ENCODE measurements around the gene SLC50A1. TPM values are rescaled to one million over a fixed set of nuclear protein-coding genes. Genes with fewer than 3 reads are reported as not detected.
A peak's percentile ranks its signal among the peaks of the same experiment; 100 is the strongest.

Gene SLC50A1
- total and polyA plus RNA-seq, 9 of the 15 experiments (the other 6 are each of a cell fraction or from before 2014, with no cell fraction given) = 46.5 to 132 (median 91.9) TPM

DNA sequence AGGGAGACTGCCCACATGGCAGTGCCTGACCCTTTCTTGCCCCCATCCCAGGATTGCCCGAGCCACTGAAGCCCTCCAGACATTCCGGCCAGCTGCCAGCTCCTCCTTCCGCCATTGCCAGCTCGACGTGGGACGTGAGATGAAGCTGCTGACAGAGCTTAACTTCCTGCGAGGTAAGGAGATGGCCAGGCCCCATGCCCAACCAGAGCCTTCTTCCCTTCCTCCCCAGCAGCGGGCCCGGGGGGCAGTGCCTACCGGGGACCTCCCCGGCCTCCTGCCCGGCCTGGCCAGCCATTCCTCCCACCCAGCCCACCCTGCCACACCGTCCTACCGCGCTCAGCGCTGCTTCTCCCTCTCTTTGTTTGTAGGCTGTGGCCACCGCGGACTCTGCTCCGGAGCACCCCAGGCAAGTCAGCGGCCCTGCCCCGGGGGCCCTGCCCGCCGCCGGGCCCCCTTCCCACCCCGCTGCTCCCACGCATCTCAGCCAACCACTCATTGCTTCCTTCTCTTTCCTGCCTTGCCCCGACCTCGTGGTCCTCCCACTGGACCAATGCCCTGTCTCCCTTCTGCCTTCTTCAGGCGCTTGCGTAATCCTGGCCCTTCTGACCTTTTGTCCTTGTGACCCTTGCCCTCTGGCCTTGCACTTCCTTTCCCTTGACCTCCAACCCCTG lies 42.9 kb downstream of the SLC50A1 start (continued):
- TF ChIP-seq ATF7 (IDR thresholded peaks at IDR 0.05) = no peak
- TF ChIP-seq GTF2F1 (IDR thresholded peaks at IDR 0.05; ENCODE audit: low read depth, low read length) = no peak
- no peak for TF ChIP-seq NR3C1 (CRISPR knock-in tag; IDR thresholded peaks at IDR 0.05)
- TF ChIP-seq CBFA2T3 (IDR thresholded peaks at IDR 0.05) = no peak
- peak; percentile 60 to 67; a peak in 2 of 4 replicates for TF ChIP-seq TRIM24 (IDR thresholded peaks at IDR 0.05)
- TF ChIP-seq ELF4 (CRISPR knock-in tag; IDR thresholded peaks at IDR 0.05) = no peak
- TF ChIP-seq NBN (IDR thresholded peaks at IDR 0.05; ENCODE audit: low read depth) = no peak
- TF ChIP-seq, protein P1, sequence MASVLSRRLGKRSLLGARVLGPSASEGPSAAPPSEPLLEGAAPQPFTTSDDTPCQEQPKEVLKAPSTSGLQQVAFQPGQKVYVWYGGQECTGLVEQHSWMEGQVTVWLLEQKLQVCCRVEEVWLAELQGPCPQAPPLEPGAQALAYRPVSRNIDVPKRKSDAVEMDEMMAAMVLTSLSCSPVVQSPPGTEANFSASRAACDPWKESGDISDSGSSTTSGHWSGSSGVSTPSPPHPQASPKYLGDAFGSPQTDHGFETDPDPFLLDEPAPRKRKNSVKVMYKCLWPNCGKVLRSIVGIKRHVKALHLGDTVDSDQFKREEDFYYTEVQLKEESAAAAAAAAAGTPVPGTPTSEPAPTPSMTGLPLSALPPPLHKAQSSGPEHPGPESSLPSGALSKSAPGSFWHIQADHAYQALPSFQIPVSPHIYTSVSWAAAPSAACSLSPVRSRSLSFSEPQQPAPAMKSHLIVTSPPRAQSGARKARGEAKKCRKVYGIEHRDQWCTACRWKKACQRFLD (CRISPR knock-in tag; IDR thresholded peaks at IDR 0.05) = no peak
- TF ChIP-seq HOXB6 (CRISPR knock-in tag; IDR thresholded peaks at IDR 0.05; ENCODE audit: borderline replicate concordance) = no peak
- TF ChIP-seq, protein P2, sequence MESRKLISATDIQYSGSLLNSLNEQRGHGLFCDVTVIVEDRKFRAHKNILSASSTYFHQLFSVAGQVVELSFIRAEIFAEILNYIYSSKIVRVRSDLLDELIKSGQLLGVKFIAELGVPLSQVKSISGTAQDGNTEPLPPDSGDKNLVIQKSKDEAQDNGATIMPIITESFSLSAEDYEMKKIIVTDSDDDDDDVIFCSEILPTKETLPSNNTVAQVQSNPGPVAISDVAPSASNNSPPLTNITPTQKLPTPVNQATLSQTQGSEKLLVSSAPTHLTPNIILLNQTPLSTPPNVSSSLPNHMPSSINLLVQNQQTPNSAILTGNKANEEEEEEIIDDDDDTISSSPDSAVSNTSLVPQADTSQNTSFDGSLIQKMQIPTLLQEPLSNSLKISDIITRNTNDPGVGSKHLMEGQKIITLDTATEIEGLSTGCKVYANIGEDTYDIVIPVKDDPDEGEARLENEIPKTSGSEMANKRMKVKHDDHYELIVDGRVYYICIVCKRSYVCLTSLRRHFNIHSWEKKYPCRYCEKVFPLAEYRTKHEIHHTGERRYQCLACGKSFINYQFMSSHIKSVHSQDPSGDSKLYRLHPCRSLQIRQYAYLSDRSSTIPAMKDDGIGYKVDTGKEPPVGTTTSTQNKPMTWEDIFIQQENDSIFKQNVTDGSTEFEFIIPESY (CRISPR knock-in tag; IDR thresholded peaks at IDR 0.05) = 0 out of 2 replicates have a peak, but pooled peaks have one; percentile 13
- TF ChIP-seq SMARCA4 (IDR thresholded peaks at IDR 0.05) = no peak
- no peak for TF ChIP-seq E4F1 (CRISPR knock-in tag; IDR thresholded peaks at IDR 0.05; ENCODE audit: borderline replicate concordance)
- TF ChIP-seq ETV6 (IDR thresholded peaks at IDR 0.05; ENCODE audit: borderline replicate concordance in 1 of 2, low read depth in 2 of 2, low read length in 1 of 2) = no peak
- TF ChIP-seq ETV6 (CRISPR knock-in tag; IDR thresholded peaks at IDR 0.05; ENCODE audit: borderline replicate concordance) = no peak
- TF ChIP-seq, protein P3, sequence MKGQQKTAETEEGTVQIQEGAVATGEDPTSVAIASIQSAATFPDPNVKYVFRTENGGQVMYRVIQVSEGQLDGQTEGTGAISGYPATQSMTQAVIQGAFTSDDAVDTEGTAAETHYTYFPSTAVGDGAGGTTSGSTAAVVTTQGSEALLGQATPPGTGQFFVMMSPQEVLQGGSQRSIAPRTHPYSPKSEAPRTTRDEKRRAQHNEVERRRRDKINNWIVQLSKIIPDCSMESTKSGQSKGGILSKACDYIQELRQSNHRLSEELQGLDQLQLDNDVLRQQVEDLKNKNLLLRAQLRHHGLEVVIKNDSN (CRISPR knock-in tag; IDR thresholded peaks at IDR 0.05) = no peak
- no peak for TF ChIP-seq SLC30A9 (CRISPR knock-in tag; IDR thresholded peaks at IDR 0.05)
- TF ChIP-seq HDAC3 (IDR thresholded peaks at IDR 0.05; ENCODE audit: borderline replicate concordance, partially characterized antibody) = no peak
- no peak for TF ChIP-seq NR1H2 (CRISPR knock-in tag; IDR thresholded peaks at IDR 0.05)
- TF ChIP-seq GMEB1 (CRISPR knock-in tag; IDR thresholded peaks at IDR 0.05) = no peak
- no peak for TF ChIP-seq DDX20 (tag; IDR thresholded peaks at IDR 0.05; ENCODE audit: low read depth)
- TF ChIP-seq ZKSCAN3 (CRISPR knock-in tag; IDR thresholded peaks at IDR 0.05) = no peak
- no peak for TF ChIP-seq ZNF134 (CRISPR knock-in tag; conservative IDR thresholded peaks at IDR 0.05)

Measured in K562 (cell line).